Endothelial cell (in vitro differentiated cells): Measurements from ENCODE around the gene UBASH3A. TPM values are rescaled to one million over a fixed set of nuclear protein-coding genes. Genes with fewer than 3 reads are reported as not detected.

Experiments
- DNase-seq: peaks from one replicate; pipeline ENCODE4 v3.0.0; 2021; ENCODE audit warnings: low spot score
- H3K27ac Mint-ChIP-seq: one replicate; pipeline ENCODE4 v1.8.0; 2021; ENCODE audit warnings: mixed read lengths, inconsistent platforms; ENCODE audit not compliant: unreplicated experiment
- H3K27me3 Mint-ChIP-seq: one replicate; pipeline ENCODE4 v1.8.0; 2021; ENCODE audit warnings: mild to moderate bottlenecking, moderate library complexity, mixed read lengths, inconsistent platforms; ENCODE audit not compliant: unreplicated experiment
- H3K36me3 Mint-ChIP-seq: one replicate; pipeline ENCODE4 v1.8.0; 2021; ENCODE audit warnings: mild to moderate bottlenecking, low read depth, mixed read lengths, inconsistent platforms; ENCODE audit not compliant: unreplicated experiment
- H3K4me1 Mint-ChIP-seq: one replicate; pipeline ENCODE4 v1.8.0; 2021; ENCODE audit warnings: mild to moderate bottlenecking, mixed read lengths, inconsistent platforms; ENCODE audit not compliant: unreplicated experiment
- H3K4me3 Mint-ChIP-seq: one replicate; pipeline ENCODE4 v1.8.0; 2021; ENCODE audit warnings: mild to moderate bottlenecking, mixed read lengths, inconsistent platforms; ENCODE audit not compliant: unreplicated experiment
- H3K9me3 Mint-ChIP-seq: one replicate; pipeline ENCODE4 v1.8.0; 2021; ENCODE audit warnings: mixed read lengths, inconsistent platforms; ENCODE audit not compliant: unreplicated experiment
- total RNA-seq: library from RNA; stranded (reverse); fragmentation: NEBNext Ultra II Directional; extraction: Animal tissue kit (Norgen Biotek cat#: 25700); gene quantifications from one replicate; pipeline ENCODE4 v1.2.1, GENCODE V29; 2021; ENCODE audit not compliant: unreplicated experiment
- TF ChIP-seq, protein P1 (sequence below): fragments of 200-600 bp; sonication (generic); IDR thresholded peaks from one replicate; pipeline ENCODE4 v1.5.0; 2021; ENCODE audit warnings: antibody characterized with exemption; ENCODE audit not compliant: unreplicated experiment

Gene UBASH3A
- total RNA-seq, 1 donor from 2014 or later, result not detected

- peaks cover 4% of the 10 kb centered on the region for H3K36me3 Mint-ChIP-seq
- H3K27me3 Mint-ChIP-seq, result peaks cover 7% of the 10 kb centered on the region
- peaks cover 3% of the 10 kb centered on the region for H3K4me1 Mint-ChIP-seq
- H3K4me3 Mint-ChIP-seq, result no peak overlapping the region
- no peak overlapping the region for H3K27ac Mint-ChIP-seq
- no peaks in the 10 kb centered on the region for H3K9me3 Mint-ChIP-seq
- TF ChIP-seq, protein P1, sequence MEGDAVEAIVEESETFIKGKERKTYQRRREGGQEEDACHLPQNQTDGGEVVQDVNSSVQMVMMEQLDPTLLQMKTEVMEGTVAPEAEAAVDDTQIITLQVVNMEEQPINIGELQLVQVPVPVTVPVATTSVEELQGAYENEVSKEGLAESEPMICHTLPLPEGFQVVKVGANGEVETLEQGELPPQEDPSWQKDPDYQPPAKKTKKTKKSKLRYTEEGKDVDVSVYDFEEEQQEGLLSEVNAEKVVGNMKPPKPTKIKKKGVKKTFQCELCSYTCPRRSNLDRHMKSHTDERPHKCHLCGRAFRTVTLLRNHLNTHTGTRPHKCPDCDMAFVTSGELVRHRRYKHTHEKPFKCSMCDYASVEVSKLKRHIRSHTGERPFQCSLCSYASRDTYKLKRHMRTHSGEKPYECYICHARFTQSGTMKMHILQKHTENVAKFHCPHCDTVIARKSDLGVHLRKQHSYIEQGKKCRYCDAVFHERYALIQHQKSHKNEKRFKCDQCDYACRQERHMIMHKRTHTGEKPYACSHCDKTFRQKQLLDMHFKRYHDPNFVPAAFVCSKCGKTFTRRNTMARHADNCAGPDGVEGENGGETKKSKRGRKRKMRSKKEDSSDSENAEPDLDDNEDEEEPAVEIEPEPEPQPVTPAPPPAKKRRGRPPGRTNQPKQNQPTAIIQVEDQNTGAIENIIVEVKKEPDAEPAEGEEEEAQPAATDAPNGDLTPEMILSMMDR, result no peak
- no peak for DNase-seq
Observed at GRCh38 chr21:42367367-42368165, 36.1 kb upstream of the UBASH3A start.

DNA sequence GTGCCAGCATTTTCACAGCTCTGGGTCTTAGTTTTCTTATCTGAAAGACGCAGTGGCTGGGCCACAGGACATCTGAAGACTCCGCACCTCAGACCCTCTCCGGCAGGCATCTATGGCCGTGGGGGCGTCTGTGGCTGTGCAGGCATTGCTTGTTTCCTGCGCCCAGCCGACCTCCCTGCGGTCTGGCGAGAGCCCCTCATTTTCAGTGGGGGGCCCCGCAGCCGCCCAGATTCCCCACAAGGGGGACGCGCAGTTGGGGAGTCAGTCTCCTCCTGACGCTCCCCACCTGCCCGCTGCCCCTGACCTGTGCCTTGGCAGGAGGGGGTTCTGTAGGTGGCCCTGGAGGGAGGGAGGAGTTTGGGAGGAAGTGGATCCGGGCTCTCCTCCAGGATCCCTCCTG, 33.9 kb upstream of the UBASH3A start:
- Mint-ChIP-seq H3K4me3 (no peak overlapping the region), H3K36me3 (peaks cover 4% of the 10 kb centered on the region), H3K9me3 (no peaks in the 10 kb centered on the region), H3K27ac (no peak overlapping the region), H3K4me1 (peaks cover 3% of the 10 kb centered on the region), H3K27me3 (peaks cover 19% of the 10 kb centered on the region)
- DNase-seq, result no peak
- TF ChIP-seq, protein P1, result no peak

GRCh38 chr21:42370894-42371654, 32.6 kb upstream of the UBASH3A start:
- DNase-seq, result no peak
- TF ChIP-seq, protein P1, result no peak
- Mint-ChIP-seq H3K4me1 (peaks cover 2% of the 10 kb centered on the region), H3K9me3 (no peaks in the 10 kb centered on the region), H3K36me3 (peaks cover 4% of the 10 kb centered on the region), H3K27me3 (peaks cover 19% of the 10 kb centered on the region), H3K27ac (no peak overlapping the region), H3K4me3 (no peak overlapping the region)

DNA sequence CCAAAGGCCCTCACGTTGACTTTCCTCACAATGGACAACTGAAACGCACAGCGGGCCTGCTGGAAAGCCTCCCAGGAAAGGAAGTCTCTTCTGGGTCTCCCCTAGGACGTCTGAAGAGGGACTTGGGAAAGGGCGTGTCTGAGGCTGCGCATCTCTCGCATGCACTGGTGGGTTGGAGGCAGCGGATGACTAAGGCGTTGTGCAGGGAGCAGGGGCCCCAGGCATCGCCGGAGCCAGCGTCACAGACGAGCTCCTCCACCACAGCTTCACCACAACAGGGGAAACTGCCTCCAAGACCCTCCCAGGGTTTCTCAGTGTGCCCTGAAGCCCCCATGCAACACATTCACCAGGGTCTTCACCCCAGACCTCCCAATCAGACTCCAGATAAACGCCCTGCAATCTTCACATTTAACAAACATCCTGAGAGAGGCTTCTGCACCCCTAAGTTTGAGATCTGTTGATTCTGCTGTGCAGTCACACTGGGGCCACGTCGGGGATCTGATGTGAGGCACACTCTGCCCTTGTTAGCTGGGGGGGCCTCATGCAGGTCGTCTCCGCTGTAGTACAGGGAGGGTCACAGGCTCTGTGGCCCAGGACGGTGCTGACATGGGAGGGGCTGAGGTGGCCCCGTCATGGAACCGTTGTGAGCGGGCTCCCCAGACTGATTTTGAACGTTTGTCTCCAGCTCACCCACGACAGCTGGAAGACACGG, 30.4 kb upstream of the UBASH3A start:
- no peak for DNase-seq
- H3K4me1 Mint-ChIP-seq, result no peaks in the 10 kb centered on the region
- TF ChIP-seq, protein P1, result no peak
- no peak overlapping the region for H3K27ac Mint-ChIP-seq
- no peak overlapping the region for H3K4me3 Mint-ChIP-seq
- H3K27me3 Mint-ChIP-seq, result peaks cover 21% of the 10 kb centered on the region
- no peaks in the 10 kb centered on the region for H3K9me3 Mint-ChIP-seq
- H3K36me3 Mint-ChIP-seq, result peaks cover 4% of the 10 kb centered on the region
